SK-N-SH (cell line): ENCODE measurements around the gene CHRND. TPM values are rescaled to one million over a fixed set of nuclear protein-coding genes. Genes with fewer than 3 reads are reported as not detected.

Source experiments
- CTCF ChIA-PET: fragments of 300-600, 350-600 bp; formaldehyde crosslinking; extraction: SDS; loops from one replicate; lab custom pipeline; 2021; lab: Yijun Ruan, JAX
- POLR2A ChIA-PET: fragments of 350-600 bp; sonication (Branson Sonifier 250); formaldehyde crosslinking; extraction: SDS; loops from one replicate; lab custom pipeline; 2020; ENCODE audit warnings: antibody characterized with exemption, inconsistent platforms; lab: Yijun Ruan, JAX
- DNase-seq: peaks from one replicate; pipeline ENCODE4 v3.0.0; 2012
- H2AFZ ChIP-seq: fragments of 200-600 bp; sonication (generic); 2 replicates; pipeline ENCODE4 v1.8.1; 2016; ENCODE audit warnings: antibody characterized with exemption, mild to moderate bottlenecking, low read depth
- H3F3A ChIP-seq: fragments of 200-600 bp; sonication (generic); replicated peaks from 2 replicates; pipeline ENCODE3; 2016; ENCODE audit warnings: antibody characterized with exemption, mild to moderate bottlenecking; ENCODE audit not compliant: insufficient read depth
- H3K27ac ChIP-seq, 2 experiments: fragments of 200-500 bp in 1 of 2; fragments of 200-600 bp in 1 of 2; sonication (Bioruptor generic) in 1 of 2; sonication (generic), shearing (Covaris generic) in 1 of 2; 2 replicates each; pipeline versions ENCODE4 v1.5.1 to v1.6.1; 2014 to 2016; ENCODE audit warnings: low read depth in 2 of 2, inconsistent platforms in 1 of 2, low read length in 1 of 2, mild to moderate bottlenecking in 1 of 2, mixed read lengths in 1 of 2
- H3K27me3 ChIP-seq: fragments of 200-600 bp; sonication (generic), shearing (Covaris generic); 2 replicates; pipeline ENCODE4 v1.6.1; 2016; ENCODE audit warnings: mixed run types; ENCODE audit not compliant: insufficient read depth
- H3K36me3 ChIP-seq, 2 experiments: fragments of 200-500 bp in 1 of 2; fragments of 200-600 bp in 1 of 2; sonication (Bioruptor generic) in 1 of 2; sonication (generic) in 1 of 2; replicated peaks in 1 of 2; 2 replicates each; pipeline versions ENCODE3 to v1.5.1; 2014 to 2016; ENCODE audit warnings: low read length in 1 of 2, mild to moderate bottlenecking in 1 of 2; ENCODE audit not compliant: insufficient read depth in 2 of 2, control insufficient read depth in 1 of 2
- H3K4me1 ChIP-seq, 2 experiments: fragments of 200-500 bp in 1 of 2; fragments of 200-600 bp in 1 of 2; sonication (Bioruptor generic) in 1 of 2; sonication (generic), shearing (Covaris generic) in 1 of 2; 2 replicates each; pipeline versions ENCODE4 v1.5.1 to v1.6.1; 2014 to 2016; ENCODE audit warnings: low read depth in 1 of 2, low read length in 1 of 2, mixed run types in 1 of 2; ENCODE audit not compliant: insufficient read depth in 2 of 2, control insufficient read depth in 1 of 2
- H3K4me2 ChIP-seq: fragments of 200-600 bp; sonication (generic), shearing (Covaris generic); 2 replicates; pipeline ENCODE4 v1.6.1; 2017; ENCODE audit warnings: mixed run types
- H3K4me3 ChIP-seq, 2 experiments: fragments of 200-500 bp in 1 of 2; fragments of 200-600 bp in 1 of 2; sonication (Bioruptor generic) in 1 of 2; sonication (generic), shearing (Covaris generic) in 1 of 2; 2 replicates each; pipeline versions ENCODE4 v1.5.1 to v1.8.1; 2014 to 2016; ENCODE audit warnings: low read depth in 2 of 2, inconsistent platforms in 1 of 2, low read length in 1 of 2, mild to moderate bottlenecking in 1 of 2, mixed read lengths in 1 of 2, moderate library complexity in 1 of 2
- H3K79me2 ChIP-seq: fragments of 200-600 bp; sonication (generic); 2 replicates; pipeline ENCODE4 v1.8.1; 2017; ENCODE audit warnings: mild to moderate bottlenecking; ENCODE audit not compliant: insufficient read depth
- H3K9ac ChIP-seq: fragments of 200-600 bp; sonication (generic); 2 replicates; pipeline ENCODE4 v1.6.1; 2017; ENCODE audit warnings: mixed run types
- H3K9me2 ChIP-seq: fragments of 200-600 bp; sonication (generic); 2 replicates; pipeline ENCODE4 v1.6.1; 2017; ENCODE audit warnings: mixed run types
- H3K9me3 ChIP-seq: fragments of 200-600 bp; sonication (generic); 2 replicates; pipeline ENCODE4 v1.6.1; 2017; ENCODE audit warnings: mixed run types, mild to moderate bottlenecking, moderate library complexity
- H4K20me1 ChIP-seq: fragments of 200-600 bp; sonication (generic); 2 replicates; pipeline ENCODE4 v1.6.1; 2017; ENCODE audit warnings: mild to moderate bottlenecking, mixed run types; ENCODE audit not compliant: insufficient read depth
- ELF1 ChIP-seq: IDR thresholded peaks from 2 replicates; pipeline ENCODE4 v1.4.0; 2012
- EZH2phosphoT487 ChIP-seq: fragments of 200-600 bp; sonication (generic); IDR thresholded peaks from 2 replicates; pipeline ENCODE4 v1.6.1; 2017; ENCODE audit warnings: low read depth, mixed run types, mild to moderate bottlenecking, antibody characterized with exemption, moderate library complexity, borderline replicate concordance
- FOSL2 ChIP-seq: IDR thresholded peaks from 2 replicates; pipeline ENCODE4 v1.4.0; 2012; ENCODE audit warnings: low read depth, mild to moderate bottlenecking, moderate library complexity, borderline replicate concordance
- GABPA ChIP-seq: IDR thresholded peaks from 2 replicates; pipeline ENCODE4 v1.4.0; 2012; ENCODE audit warnings: low read depth, mild to moderate bottlenecking
- JUND ChIP-seq: IDR thresholded peaks from 2 replicates; pipeline ENCODE4 v1.4.0; 2012
- MEF2A ChIP-seq: IDR thresholded peaks from 2 replicates; pipeline ENCODE4 v1.4.0; 2012; ENCODE audit warnings: low read depth, borderline replicate concordance
- NRF1 ChIP-seq: IDR thresholded peaks from 2 replicates; pipeline ENCODE4 v1.6.1; 2012; ENCODE audit warnings: low read depth, mild to moderate bottlenecking, low read length
- RAD21 ChIP-seq: IDR thresholded peaks from 2 replicates; pipeline ENCODE4 v1.6.1; 2012; ENCODE audit warnings: mild to moderate bottlenecking, low read length
- RCOR1 ChIP-seq: fragments of 150-350 bp; IDR thresholded peaks from 2 replicates; pipeline ENCODE4 v1.6.1; 2017; ENCODE audit warnings: antibody characterized with exemption, low read length
- RFX5 ChIP-seq: IDR thresholded peaks from 2 replicates; pipeline ENCODE4 v1.6.1; 2012; ENCODE audit warnings: mild to moderate bottlenecking, improper control_type of control experiment, low read length
- TAF1 ChIP-seq: IDR thresholded peaks from 2 replicates; pipeline ENCODE4 v1.6.1; 2012; ENCODE audit warnings: low read depth, mild to moderate bottlenecking, low read length, moderate library complexity, borderline replicate concordance
- TCF12 ChIP-seq: IDR thresholded peaks from 2 replicates; pipeline ENCODE4 v1.4.0; 2012
- WGBS: methylation state at CpG from one replicate; pipeline ENCODE4 v1.1.6; 2017; ENCODE audit warnings: low lambda C conversion rate; 5-methylcytosine and 5-hydroxymethylcytosine counted together
- polyA plus RNA-seq, 3 experiments: library from polyadenylated mRNA; depleted of rRNA; stranded (reverse); fragments of >200 nt; gene quantifications; 2 replicates each; pipeline ENCODE4 v1.2.3, GENCODE V29; 2012
- TF ChIP-seq, protein P1 (sequence below): fragments of 200-600 bp; sonication (generic); IDR thresholded peaks from 2 replicates; pipeline ENCODE4 v1.6.1; 2017; ENCODE audit warnings: antibody characterized with exemption, mild to moderate bottlenecking, moderate library complexity
- TF ChIP-seq, protein P2 (sequence below): fragments of 150-350 bp; IDR thresholded peaks from 2 replicates; pipeline ENCODE4 v1.6.1; 2017; ENCODE audit warnings: antibody characterized with exemption, low read length, low read depth, borderline replicate concordance
- TF ChIP-seq, protein P3 (sequence below): IDR thresholded peaks from 2 replicates; pipeline ENCODE4 v1.4.0; 2012; ENCODE audit warnings: low read depth
- TF ChIP-seq, protein P4 (sequence below): fragments of 150-350 bp; IDR thresholded peaks from 2 replicates; pipeline ENCODE4 v1.6.1; 2016; ENCODE audit warnings: mild to moderate bottlenecking, low read depth, low read length
- TF ChIP-seq, protein P5 (sequence below): IDR thresholded peaks from 2 replicates; pipeline ENCODE4 v1.6.1; 2012; ENCODE audit warnings: mild to moderate bottlenecking, low read depth, low read length, moderate library complexity

CHRND gene
- polyA plus RNA-seq, 1 of the 3 experiments (the other 2 are of a cell fraction) = 0.12 TPM

DNA sequence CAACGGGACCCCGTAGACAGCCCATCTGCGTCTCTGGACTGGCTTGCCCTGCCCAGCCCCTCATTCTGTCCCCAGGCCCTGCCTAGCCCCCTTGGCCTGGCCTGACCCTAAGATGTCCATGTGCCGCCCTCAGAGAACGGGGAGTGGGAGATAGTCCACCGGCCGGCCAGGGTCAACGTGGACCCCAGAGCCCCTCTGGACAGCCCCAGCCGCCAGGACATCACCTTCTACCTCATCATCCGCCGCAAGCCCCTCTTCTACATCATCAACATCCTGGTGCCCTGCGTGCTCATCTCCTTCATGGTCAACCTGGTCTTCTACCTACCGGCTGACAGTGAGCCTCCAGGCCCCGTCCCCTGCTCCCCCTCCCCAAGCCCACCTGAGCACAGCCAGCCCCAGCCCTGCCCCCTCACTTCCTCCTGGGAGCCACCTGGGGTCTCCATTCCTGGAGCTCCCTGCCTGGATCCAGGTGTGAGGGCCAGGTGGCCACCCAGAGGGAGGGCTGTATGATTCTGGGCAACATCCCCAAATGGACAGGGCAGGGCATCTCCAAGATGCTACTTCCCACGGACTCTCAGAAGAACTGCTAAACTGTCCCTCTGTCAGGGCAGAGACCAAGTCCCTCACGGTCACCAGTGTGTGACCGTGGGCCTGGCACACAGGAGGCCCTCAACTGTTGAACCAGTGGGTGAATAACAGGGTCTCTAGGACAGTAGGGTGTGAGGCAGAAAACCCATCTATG, 4.0 kb downstream of the CHRND start:
- no peaks in the 10 kb centered on the region for H4K20me1 ChIP-seq
- H3K9ac ChIP-seq = no peak overlapping the region
- H3K27me3 ChIP-seq = no peaks in the 10 kb centered on the region
- WGBS = 66% methylated on average over 15 of the region's 17 CpGs
- no peak overlapping the region for H2AFZ ChIP-seq
- no peak for TF ChIP-seq FOSL2
- TF ChIP-seq NRF1 = no peak
- peaks cover 0 to 11% of the 10 kb centered on the region in 2 experiments; a peak in 1 of 4 replicates for H3K4me1 ChIP-seq
- ChIA-PET POLR2A (no interaction called here), CTCF (interaction anchor here (5.4 kb wide), 1 partner anchor 8 kb away, joined by 32 read pairs; the partner anchor contains the start of gene PRSS56)
- H3F3A ChIP-seq = no peaks in the 10 kb centered on the region
- no peaks in the 10 kb centered on the region for H3K9me3 ChIP-seq
- no peak overlapping the region for H3K27ac ChIP-seq
- H3K79me2 ChIP-seq = no peaks in the 10 kb centered on the region
- H3K9me2 ChIP-seq = no peaks in the 10 kb centered on the region
- peak; percentile 12 for DNase-seq
- no peaks in the 10 kb centered on the region for H3K36me3 ChIP-seq
- H3K4me3 ChIP-seq = no peak overlapping the region
- H3K4me2 ChIP-seq = no peak overlapping the region

DNA sequence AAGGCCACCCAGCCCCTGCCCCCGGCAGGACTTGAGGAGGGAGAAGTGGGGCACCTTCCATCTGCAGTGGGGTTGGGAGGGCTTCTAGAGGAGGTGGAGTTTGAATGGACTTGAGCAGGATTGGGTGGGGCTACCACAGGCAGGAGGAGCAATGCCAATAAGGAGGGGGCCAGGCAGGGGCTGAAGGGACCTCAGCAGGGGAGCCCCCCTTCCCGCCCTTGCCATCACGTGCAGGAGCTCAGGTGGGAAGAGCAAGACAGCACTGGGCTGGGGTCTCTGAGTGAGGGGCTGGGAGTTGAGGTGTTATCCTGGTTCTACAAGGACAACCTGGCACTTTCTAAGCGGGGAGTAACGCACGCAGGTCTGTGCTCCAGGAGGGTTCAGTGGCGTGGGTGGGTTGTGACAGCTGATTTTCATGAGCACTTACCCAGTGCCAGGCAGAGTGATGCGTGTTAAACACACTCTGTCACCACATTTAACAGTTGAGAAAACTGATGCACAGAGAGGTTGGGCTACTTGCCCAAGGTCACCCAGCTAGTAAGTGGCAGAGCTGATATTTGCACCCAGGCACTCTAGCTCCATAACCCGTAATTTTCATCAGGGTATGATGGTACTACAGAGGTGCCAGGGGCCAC, 4.8 kb downstream of the CHRND start:
- no peak for TF ChIP-seq RAD21
- TF ChIP-seq, protein P1, sequence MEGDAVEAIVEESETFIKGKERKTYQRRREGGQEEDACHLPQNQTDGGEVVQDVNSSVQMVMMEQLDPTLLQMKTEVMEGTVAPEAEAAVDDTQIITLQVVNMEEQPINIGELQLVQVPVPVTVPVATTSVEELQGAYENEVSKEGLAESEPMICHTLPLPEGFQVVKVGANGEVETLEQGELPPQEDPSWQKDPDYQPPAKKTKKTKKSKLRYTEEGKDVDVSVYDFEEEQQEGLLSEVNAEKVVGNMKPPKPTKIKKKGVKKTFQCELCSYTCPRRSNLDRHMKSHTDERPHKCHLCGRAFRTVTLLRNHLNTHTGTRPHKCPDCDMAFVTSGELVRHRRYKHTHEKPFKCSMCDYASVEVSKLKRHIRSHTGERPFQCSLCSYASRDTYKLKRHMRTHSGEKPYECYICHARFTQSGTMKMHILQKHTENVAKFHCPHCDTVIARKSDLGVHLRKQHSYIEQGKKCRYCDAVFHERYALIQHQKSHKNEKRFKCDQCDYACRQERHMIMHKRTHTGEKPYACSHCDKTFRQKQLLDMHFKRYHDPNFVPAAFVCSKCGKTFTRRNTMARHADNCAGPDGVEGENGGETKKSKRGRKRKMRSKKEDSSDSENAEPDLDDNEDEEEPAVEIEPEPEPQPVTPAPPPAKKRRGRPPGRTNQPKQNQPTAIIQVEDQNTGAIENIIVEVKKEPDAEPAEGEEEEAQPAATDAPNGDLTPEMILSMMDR = no peak
- TF ChIP-seq TCF12 = no peak
- TF ChIP-seq, protein P2, sequence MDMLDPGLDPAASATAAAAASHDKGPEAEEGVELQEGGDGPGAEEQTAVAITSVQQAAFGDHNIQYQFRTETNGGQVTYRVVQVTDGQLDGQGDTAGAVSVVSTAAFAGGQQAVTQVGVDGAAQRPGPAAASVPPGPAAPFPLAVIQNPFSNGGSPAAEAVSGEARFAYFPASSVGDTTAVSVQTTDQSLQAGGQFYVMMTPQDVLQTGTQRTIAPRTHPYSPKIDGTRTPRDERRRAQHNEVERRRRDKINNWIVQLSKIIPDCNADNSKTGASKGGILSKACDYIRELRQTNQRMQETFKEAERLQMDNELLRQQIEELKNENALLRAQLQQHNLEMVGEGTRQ = no peak
- TF ChIP-seq, protein P3, sequence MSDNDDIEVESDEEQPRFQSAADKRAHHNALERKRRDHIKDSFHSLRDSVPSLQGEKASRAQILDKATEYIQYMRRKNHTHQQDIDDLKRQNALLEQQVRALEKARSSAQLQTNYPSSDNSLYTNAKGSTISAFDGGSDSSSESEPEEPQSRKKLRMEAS = no peak
- no peak for TF ChIP-seq TAF1
- no peak for TF ChIP-seq FOSL2
- no peak for TF ChIP-seq NRF1
- no peak for TF ChIP-seq RCOR1
- TF ChIP-seq MEF2A = no peak
- TF ChIP-seq JUND = no peak
- TF ChIP-seq ELF1 = no peak
- TF ChIP-seq, protein P4, sequence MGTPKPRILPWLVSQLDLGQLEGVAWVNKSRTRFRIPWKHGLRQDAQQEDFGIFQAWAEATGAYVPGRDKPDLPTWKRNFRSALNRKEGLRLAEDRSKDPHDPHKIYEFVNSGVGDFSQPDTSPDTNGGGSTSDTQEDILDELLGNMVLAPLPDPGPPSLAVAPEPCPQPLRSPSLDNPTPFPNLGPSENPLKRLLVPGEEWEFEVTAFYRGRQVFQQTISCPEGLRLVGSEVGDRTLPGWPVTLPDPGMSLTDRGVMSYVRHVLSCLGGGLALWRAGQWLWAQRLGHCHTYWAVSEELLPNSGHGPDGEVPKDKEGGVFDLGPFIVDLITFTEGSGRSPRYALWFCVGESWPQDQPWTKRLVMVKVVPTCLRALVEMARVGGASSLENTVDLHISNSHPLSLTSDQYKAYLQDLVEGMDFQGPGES = no peak
- no peak for TF ChIP-seq RFX5
- TF ChIP-seq, protein P5, sequence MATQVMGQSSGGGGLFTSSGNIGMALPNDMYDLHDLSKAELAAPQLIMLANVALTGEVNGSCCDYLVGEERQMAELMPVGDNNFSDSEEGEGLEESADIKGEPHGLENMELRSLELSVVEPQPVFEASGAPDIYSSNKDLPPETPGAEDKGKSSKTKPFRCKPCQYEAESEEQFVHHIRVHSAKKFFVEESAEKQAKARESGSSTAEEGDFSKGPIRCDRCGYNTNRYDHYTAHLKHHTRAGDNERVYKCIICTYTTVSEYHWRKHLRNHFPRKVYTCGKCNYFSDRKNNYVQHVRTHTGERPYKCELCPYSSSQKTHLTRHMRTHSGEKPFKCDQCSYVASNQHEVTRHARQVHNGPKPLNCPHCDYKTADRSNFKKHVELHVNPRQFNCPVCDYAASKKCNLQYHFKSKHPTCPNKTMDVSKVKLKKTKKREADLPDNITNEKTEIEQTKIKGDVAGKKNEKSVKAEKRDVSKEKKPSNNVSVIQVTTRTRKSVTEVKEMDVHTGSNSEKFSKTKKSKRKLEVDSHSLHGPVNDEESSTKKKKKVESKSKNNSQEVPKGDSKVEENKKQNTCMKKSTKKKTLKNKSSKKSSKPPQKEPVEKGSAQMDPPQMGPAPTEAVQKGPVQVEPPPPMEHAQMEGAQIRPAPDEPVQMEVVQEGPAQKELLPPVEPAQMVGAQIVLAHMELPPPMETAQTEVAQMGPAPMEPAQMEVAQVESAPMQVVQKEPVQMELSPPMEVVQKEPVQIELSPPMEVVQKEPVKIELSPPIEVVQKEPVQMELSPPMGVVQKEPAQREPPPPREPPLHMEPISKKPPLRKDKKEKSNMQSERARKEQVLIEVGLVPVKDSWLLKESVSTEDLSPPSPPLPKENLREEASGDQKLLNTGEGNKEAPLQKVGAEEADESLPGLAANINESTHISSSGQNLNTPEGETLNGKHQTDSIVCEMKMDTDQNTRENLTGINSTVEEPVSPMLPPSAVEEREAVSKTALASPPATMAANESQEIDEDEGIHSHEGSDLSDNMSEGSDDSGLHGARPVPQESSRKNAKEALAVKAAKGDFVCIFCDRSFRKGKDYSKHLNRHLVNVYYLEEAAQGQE = no peak
- TF ChIP-seq EZH2phosphoT487 = no peak
- TF ChIP-seq GABPA = no peak
- H3K27me3 ChIP-seq = no peaks in the 10 kb centered on the region
- no peaks in the 10 kb centered on the region for H3K9me3 ChIP-seq
- no peak overlapping the region for H3K27ac ChIP-seq
- no peaks in the 10 kb centered on the region for H3F3A ChIP-seq
- DNase-seq = peak; percentile 21
- no peaks in the 10 kb centered on the region for H4K20me1 ChIP-seq
- H3K4me1 ChIP-seq = peaks cover 0 to 5% of the 10 kb centered on the region in 2 experiments; a peak in 1 of 4 replicates
- no peak overlapping the region for H3K9ac ChIP-seq
- no peak overlapping the region for H3K4me3 ChIP-seq
- no peak overlapping the region for H3K4me2 ChIP-seq
- H3K9me2 ChIP-seq = no peaks in the 10 kb centered on the region
- no peaks in the 10 kb centered on the region for H3K79me2 ChIP-seq
- H3K36me3 ChIP-seq = no peaks in the 10 kb centered on the region
- ChIA-PET CTCF (interaction anchor here (1.9 to 5.4 kb wide), 2 partner anchors 9 to 12 kb away, joined by 4 to 32 read pairs; partner anchors contain the start of gene PRSS56), POLR2A (no interaction called here)
- H2AFZ ChIP-seq = no peak overlapping the region
- WGBS = 69% methylated on average over 9 of the region's 9 CpGs
